GM19099 (cell line): ENCODE results near the gene MCOLN1.

Experiments
- POLR2A ChIP-seq: IDR thresholded peaks from 3 replicates; pipeline ENCODE4 v1.6.1; 2011; ENCODE audit warnings: low read depth; ENCODE audit not compliant: insufficient read length; ENCODE audit errors: extremely low read depth

The MCOLN1 gene

GRCh38 chr19:7513809-7514642 is 8.4 kb upstream of the MCOLN1 start:
- no peak for TF ChIP-seq POLR2A

GRCh38 chr19:7515110-7515644 is 7.2 kb upstream of the MCOLN1 start:
- TF ChIP-seq POLR2A, result no peak

GRCh38 chr19:7515645-7516151 is 6.7 kb upstream of the MCOLN1 start, which contains the start of gene ZNF358:
Gene ZNF358, plus strand, starts transcription at chr19:7516103. Its CDS starts 3,140 bp downstream, at chr19:7519243.
- TF ChIP-seq POLR2A, result no peak

- no peak for TF ChIP-seq POLR2A
Observed at GRCh38 chr19:7516333-7516732, 6.1 kb upstream of the MCOLN1 start.

- TF ChIP-seq POLR2A, result no peak
Observed at GRCh38 chr19:7516878-7517277, 5.5 kb upstream of the MCOLN1 start.

GRCh38 chr19:7519361-7520130 is 2.9 kb upstream of the MCOLN1 start:
- TF ChIP-seq POLR2A, result no peak

- TF ChIP-seq POLR2A, result no peak
Observed at GRCh38 chr19:7520131-7521051, 2.0 kb upstream of the MCOLN1 start.

- no peak for TF ChIP-seq POLR2A
Observed at GRCh38 chr19:7521551-7522071, 813 bp upstream of the MCOLN1 start.

GRCh38 chr19:7522923-7523667 is 671 bp downstream of the MCOLN1 start:
- TF ChIP-seq POLR2A, result no peak

GRCh38 chr19:7524523-7524922 is 2.1 kb downstream of the MCOLN1 start:
- TF ChIP-seq POLR2A, result no peak

- no peak for TF ChIP-seq POLR2A
Observed at GRCh38 chr19:7524992-7525739, 2.7 kb downstream of the MCOLN1 start.

- TF ChIP-seq POLR2A, result no peak
Observed at GRCh38 chr19:7526059-7526929, 3.9 kb downstream of the MCOLN1 start.

GRCh38 chr19:7527516-7528191 is 5.2 kb downstream of the MCOLN1 start:
- TF ChIP-seq POLR2A, result no peak
